Ascending aorta (tissue), 2 donors: ENCODE results near the gene PIK3CA. TPM values are rescaled to one million over a fixed set of nuclear protein-coding genes. Genes with fewer than 3 reads are reported as not detected.

ENCODE experiments used
- DNase-seq, 2 donors: peaks; one replicate each; pipeline ENCODE4 v3.0.0-alpha.2; 2019; ENCODE audit warnings: low spot score in 2 of 2
- H3K27ac ChIP-seq, 2 donors: fragments of 200-600 bp; sonication (generic); one replicate each; pipeline ENCODE4 v1.5.1; 2016 to 2017; ENCODE audit warnings: mild to moderate bottlenecking in 1 of 2
- H3K27me3 ChIP-seq: fragments of 200-600 bp; sonication (generic); one replicate; pipeline ENCODE4 v1.5.1; 2017
- H3K36me3 ChIP-seq, 2 donors: fragments of 200-600 bp; sonication (generic); one replicate each; pipeline ENCODE4 v1.5.1; 2016
- H3K4me1 ChIP-seq, 2 donors: fragments of 200-600 bp; sonication (generic); one replicate each; pipeline ENCODE4 v1.5.1; 2016 to 2017; ENCODE audit warnings: mild to moderate bottlenecking in 1 of 2
- H3K4me3 ChIP-seq, 2 donors: fragments of 200-600 bp; sonication (generic); one replicate each; pipeline ENCODE4 v1.5.1; 2016 to 2017; ENCODE audit warnings: mild to moderate bottlenecking in 1 of 2
- H3K9me3 ChIP-seq, 2 donors: fragments of 200-600 bp; sonication (generic); one replicate each; pipeline ENCODE4 v1.5.1; 2016
- intact Hi-C: fragments of 100-400 bp; cut with DNase I; formaldehyde crosslinking; loops from one replicate; pipeline ENCODE4 v1.15.1; 2023
- total RNA-seq: library from RNA; depleted of rRNA; stranded (reverse); fragments of >200 nt; gene quantifications from one replicate; pipeline ENCODE4 v1.1.0, GENCODE V29; 2016
- TF ChIP-seq, protein P1 (sequence below), 3 experiments: fragments of 200-600 bp in 2 of 3; fragments of 450-650 bp in 1 of 3; sonication (generic) in 2 of 3; IDR thresholded peaks; one replicate each; pipeline ENCODE4 v1.5.1; 2016 to 2019; ENCODE audit warnings: antibody characterized with exemption in 3 of 3, mild to moderate bottlenecking in 1 of 3, moderate library complexity in 1 of 3

PIK3CA gene
- total RNA-seq, 1 donor from 2014 or later: 12.7 TPM

DNA sequence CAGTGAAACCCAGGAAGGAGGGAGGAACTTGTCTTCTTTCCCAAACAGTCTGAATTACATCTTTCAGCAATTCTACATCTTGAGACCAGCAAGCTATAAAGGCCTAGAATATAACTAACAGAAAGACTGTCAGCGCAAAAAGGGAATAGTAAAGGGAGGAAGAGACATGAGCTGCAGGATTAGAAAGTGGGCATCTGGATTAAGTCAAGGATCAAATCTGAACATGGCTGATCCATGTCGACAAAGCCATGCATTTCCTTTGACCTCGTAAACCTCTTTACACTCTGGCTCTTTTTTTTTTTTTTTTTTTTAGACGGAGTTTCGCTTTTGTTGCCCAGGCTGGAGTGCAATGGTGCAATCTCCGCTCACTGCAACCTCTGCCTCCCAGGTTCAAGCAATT, 138.2 kb downstream of the PIK3CA start:
- H3K36me3 ChIP-seq: no peaks in the 10 kb centered on the region
- intact Hi-C loops: no loop called here
- no peak for DNase-seq
- no peaks in the 10 kb centered on the region for H3K27me3 ChIP-seq
- no peak overlapping the region for H3K4me3 ChIP-seq
- H3K4me1 ChIP-seq: no peaks in the 10 kb centered on the region
- H3K9me3 ChIP-seq: no peaks in the 10 kb centered on the region
- TF ChIP-seq, protein P1, sequence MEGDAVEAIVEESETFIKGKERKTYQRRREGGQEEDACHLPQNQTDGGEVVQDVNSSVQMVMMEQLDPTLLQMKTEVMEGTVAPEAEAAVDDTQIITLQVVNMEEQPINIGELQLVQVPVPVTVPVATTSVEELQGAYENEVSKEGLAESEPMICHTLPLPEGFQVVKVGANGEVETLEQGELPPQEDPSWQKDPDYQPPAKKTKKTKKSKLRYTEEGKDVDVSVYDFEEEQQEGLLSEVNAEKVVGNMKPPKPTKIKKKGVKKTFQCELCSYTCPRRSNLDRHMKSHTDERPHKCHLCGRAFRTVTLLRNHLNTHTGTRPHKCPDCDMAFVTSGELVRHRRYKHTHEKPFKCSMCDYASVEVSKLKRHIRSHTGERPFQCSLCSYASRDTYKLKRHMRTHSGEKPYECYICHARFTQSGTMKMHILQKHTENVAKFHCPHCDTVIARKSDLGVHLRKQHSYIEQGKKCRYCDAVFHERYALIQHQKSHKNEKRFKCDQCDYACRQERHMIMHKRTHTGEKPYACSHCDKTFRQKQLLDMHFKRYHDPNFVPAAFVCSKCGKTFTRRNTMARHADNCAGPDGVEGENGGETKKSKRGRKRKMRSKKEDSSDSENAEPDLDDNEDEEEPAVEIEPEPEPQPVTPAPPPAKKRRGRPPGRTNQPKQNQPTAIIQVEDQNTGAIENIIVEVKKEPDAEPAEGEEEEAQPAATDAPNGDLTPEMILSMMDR (IDR thresholded peaks at IDR 0.05): no peak
- H3K27ac ChIP-seq: no peak overlapping the region

DNA sequence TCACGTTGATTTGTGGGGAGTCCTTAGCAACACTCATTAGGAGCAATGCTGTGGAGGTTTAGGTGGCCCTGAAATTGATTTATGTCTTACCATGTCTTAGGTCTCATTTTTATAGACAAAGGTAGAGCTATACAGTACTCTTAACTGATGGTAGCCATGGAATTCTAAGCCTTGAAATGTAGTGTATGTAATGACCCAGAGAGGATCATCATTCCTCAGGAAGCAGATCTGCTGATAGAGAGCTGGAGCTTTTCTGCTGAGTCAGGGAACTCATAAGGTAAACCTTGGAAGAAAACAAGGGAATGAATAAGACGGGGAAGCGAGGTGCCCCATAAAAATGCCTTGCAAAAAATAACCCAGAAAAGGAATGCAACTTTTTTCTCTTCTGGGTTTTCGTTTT, 140.7 kb downstream of the PIK3CA start:
- H3K4me1 ChIP-seq: no peaks in the 10 kb centered on the region
- no peak overlapping the region for H3K27ac ChIP-seq
- intact Hi-C loops: no loop called here
- no peak overlapping the region for H3K4me3 ChIP-seq
- no peak for DNase-seq
- H3K9me3 ChIP-seq: no peaks in the 10 kb centered on the region
- TF ChIP-seq, protein P1 (IDR thresholded peaks at IDR 0.05): no peak
- no peaks in the 10 kb centered on the region for H3K36me3 ChIP-seq
- no peaks in the 10 kb centered on the region for H3K27me3 ChIP-seq

DNA sequence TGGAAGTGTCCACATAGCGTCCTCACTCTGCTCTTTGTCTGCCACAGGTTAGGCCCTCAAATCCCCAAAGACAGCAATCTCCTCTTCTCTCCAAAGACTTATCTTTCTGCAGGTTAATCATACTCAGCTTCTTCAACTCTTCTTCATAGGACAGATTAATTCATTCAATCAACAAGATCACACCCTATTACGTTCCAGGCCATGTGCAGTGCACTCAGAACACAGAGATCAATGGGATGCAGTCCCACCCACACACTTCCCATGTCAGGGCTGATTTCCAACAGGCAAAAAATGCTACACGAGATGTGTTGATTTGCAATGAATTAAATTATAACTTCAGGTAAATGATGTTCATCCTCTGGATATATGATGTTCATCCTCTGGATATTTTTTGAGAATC, 141.1 kb downstream of the PIK3CA start:
- Histone ChIP-seq H3K27me3 (no peaks in the 10 kb centered on the region), H3K36me3 (no peaks in the 10 kb centered on the region), H3K4me1 (no peaks in the 10 kb centered on the region), H3K4me3 (no peak overlapping the region), H3K9me3 (no peaks in the 10 kb centered on the region), H3K27ac (no peak overlapping the region)
- TF ChIP-seq, protein P1 (IDR thresholded peaks at IDR 0.05): no peak
- no peak for DNase-seq
- intact Hi-C loops: no loop called here

Other genes starting within 250 kb of the PIK3CA start
- 38.0 TPM for gene ZMAT3, start 76.5 kb upstream of the PIK3CA start, total RNA-seq
- gene KCNMB3, start 102.8 kb downstream of the PIK3CA start, total RNA-seq: 16.5 TPM
- gene ZNF639, start 174.7 kb downstream of the PIK3CA start, total RNA-seq: 21.4 TPM
- 25.1 TPM for gene MFN1, start 199.4 kb downstream of the PIK3CA start, total RNA-seq